Tibial nerve (tissue), 4 donors: ENCODE measurements around the gene SYNPO. TPM values are rescaled to one million over a fixed set of nuclear protein-coding genes. Genes with fewer than 3 reads are reported as not detected.

Experiments
- DNase-seq, 2 donors: peaks; one replicate each; pipeline ENCODE4 v3.0.0-alpha.2; 2019; ENCODE audit warnings: low spot score in 2 of 2
- H3K27ac ChIP-seq, 4 donors: fragments of 200-600 bp; sonication (generic) in 3 of 4; one replicate each; pipeline ENCODE4 v1.5.1; 2017 to 2019; ENCODE audit warnings: mild to moderate bottlenecking in 1 of 4
- H3K27me3 ChIP-seq, 2 donors: fragments of 200-600 bp; sonication (generic) in 1 of 2; one replicate each; pipeline versions ENCODE4 v1.5.1 to v1.6.0; 2017 to 2019
- H3K36me3 ChIP-seq, 3 donors: fragments of 200-600 bp; sonication (generic); one replicate each; pipeline ENCODE4 v1.5.1; 2018 to 2019
- H3K4me1 ChIP-seq, 4 donors: fragments of 200-600 bp; sonication (generic) in 3 of 4; one replicate each; pipeline ENCODE4 v1.5.1; 2017 to 2019
- H3K4me3 ChIP-seq, 4 donors: fragments of 200-600 bp; sonication (generic) in 3 of 4; one replicate each; pipeline ENCODE4 v1.5.1; 2017 to 2019; ENCODE audit warnings: mild to moderate bottlenecking in 1 of 4, moderate library complexity in 1 of 4
- H3K9me3 ChIP-seq, 4 donors: fragments of 200-600 bp; sonication (generic) in 3 of 4; one replicate each; pipeline ENCODE4 v1.5.1; 2017 to 2019
- EP300 ChIP-seq, 2 donors: sonication (generic); formaldehyde crosslinking; IDR thresholded peaks; one replicate each; pipeline ENCODE4 v1.6.1; 2017; ENCODE audit warnings: antibody characterized with exemption in 2 of 2, mild to moderate bottlenecking in 1 of 2
- POLR2A ChIP-seq, 2 donors: fragments of 450-650 bp; IDR thresholded peaks; one replicate each; pipeline ENCODE4 v1.6.1; 2017; ENCODE audit warnings: antibody characterized with exemption in 2 of 2, mild to moderate bottlenecking in 2 of 2, moderate library complexity in 2 of 2
- WGBS, 2 donors: methylation state at CpG; one replicate each; pipeline ENCODE4 v1.1.5; 2018; 5-methylcytosine and 5-hydroxymethylcytosine counted together
- total RNA-seq, 4 donors: library from RNA; depleted of rRNA; stranded (reverse); fragments of >200 nt; gene quantifications; one replicate each; pipeline ENCODE4 v1.1.0, GENCODE V29; 2016
- TF ChIP-seq, protein P1 (sequence below), 5 experiments: fragments of 200-600 bp in 3 of 5; fragments of 450-650 bp in 2 of 5; sonication (generic) in 3 of 5; IDR thresholded peaks; one replicate each; pipeline ENCODE4 v1.5.1; 2016 to 2019; ENCODE audit warnings: antibody characterized with exemption in 5 of 5, mild to moderate bottlenecking in 3 of 5, moderate library complexity in 2 of 5

The SYNPO gene
- total RNA-seq, 4 donors from 2014 or later, result 58.4 to 71.5 (median 63.5) TPM

DNA sequence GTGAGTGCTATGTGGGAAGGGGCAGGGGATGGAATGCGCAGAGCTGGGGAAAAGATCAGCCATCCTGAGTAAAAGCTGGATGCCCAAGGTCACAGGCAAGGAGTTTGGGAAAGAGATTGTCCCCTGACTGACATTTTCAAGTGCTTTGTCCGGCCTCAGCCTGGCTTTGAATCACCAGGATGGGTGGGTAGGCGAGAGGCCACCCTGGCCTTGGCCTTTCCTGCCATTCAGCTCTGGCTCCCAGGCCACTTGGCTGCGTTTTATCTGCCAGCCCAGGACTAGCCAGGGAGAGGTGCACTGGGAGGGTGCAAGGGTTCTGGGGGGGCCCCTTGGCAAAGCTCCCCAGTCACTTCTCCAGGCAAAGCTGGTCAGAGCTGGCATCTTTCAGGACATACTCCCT lies 37.4 kb upstream of the SYNPO start:
- no peak for DNase-seq
- 48 to 67% methylated on average over 4 of the region's 4 CpGs for WGBS, 2 donors
- Histone ChIP-seq H3K27me3 (no peaks in the 10 kb centered on the region), H3K4me3 (no peak overlapping the region), H3K27ac (peak overlapping the region in 2 of 4 donors; percentile 16 to 20), H3K9me3 (no peaks in the 10 kb centered on the region), H3K36me3 (no peaks in the 10 kb centered on the region), H3K4me1 (peaks cover 0 to 26% (median 13%) of the 10 kb centered on the region in 4 donors)
- TF ChIP-seq EP300 (IDR thresholded peaks at IDR 0.05) (no peak), POLR2A (IDR thresholded peaks at IDR 0.05) (no peak)
- TF ChIP-seq, protein P1, sequence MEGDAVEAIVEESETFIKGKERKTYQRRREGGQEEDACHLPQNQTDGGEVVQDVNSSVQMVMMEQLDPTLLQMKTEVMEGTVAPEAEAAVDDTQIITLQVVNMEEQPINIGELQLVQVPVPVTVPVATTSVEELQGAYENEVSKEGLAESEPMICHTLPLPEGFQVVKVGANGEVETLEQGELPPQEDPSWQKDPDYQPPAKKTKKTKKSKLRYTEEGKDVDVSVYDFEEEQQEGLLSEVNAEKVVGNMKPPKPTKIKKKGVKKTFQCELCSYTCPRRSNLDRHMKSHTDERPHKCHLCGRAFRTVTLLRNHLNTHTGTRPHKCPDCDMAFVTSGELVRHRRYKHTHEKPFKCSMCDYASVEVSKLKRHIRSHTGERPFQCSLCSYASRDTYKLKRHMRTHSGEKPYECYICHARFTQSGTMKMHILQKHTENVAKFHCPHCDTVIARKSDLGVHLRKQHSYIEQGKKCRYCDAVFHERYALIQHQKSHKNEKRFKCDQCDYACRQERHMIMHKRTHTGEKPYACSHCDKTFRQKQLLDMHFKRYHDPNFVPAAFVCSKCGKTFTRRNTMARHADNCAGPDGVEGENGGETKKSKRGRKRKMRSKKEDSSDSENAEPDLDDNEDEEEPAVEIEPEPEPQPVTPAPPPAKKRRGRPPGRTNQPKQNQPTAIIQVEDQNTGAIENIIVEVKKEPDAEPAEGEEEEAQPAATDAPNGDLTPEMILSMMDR (IDR thresholded peaks at IDR 0.05), result no peak

DNA sequence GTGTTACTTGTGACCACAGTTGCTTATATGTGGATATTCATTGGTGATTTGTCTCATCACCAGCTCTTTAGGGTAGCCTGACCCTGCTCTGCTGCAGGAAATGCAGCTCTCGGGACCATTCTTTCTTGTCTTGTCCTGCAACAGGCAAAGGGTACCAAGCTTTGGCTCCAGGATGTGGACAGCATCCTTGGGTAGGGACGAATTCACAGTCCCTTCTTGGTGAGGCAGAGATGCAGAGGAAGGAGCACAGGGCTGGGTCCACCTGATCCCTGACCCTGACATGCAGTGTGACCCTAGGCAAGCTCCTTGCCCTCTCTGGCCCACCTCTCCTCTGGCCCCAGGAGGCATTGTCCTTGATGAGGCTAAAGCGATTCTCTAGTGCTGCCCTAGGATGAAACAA lies 37.0 kb upstream of the SYNPO start:
- TF ChIP-seq, protein P1 (IDR thresholded peaks at IDR 0.05), result no peak
- TF ChIP-seq POLR2A (IDR thresholded peaks at IDR 0.05) (no peak), EP300 (IDR thresholded peaks at IDR 0.05) (no peak)
- Histone ChIP-seq H3K27ac (peak overlapping the region in 2 of 4 donors; percentile 16 to 20), H3K4me1 (peaks cover 0 to 26% (median 13%) of the 10 kb centered on the region in 4 donors), H3K4me3 (no peak overlapping the region), H3K27me3 (no peaks in the 10 kb centered on the region), H3K9me3 (no peaks in the 10 kb centered on the region), H3K36me3 (no peaks in the 10 kb centered on the region)
- whole genome bisulfite sequencing, 2 donors, result 80 to 82% methylated on average over 3 of the region's 3 CpGs
- no peak for DNase-seq

DNA sequence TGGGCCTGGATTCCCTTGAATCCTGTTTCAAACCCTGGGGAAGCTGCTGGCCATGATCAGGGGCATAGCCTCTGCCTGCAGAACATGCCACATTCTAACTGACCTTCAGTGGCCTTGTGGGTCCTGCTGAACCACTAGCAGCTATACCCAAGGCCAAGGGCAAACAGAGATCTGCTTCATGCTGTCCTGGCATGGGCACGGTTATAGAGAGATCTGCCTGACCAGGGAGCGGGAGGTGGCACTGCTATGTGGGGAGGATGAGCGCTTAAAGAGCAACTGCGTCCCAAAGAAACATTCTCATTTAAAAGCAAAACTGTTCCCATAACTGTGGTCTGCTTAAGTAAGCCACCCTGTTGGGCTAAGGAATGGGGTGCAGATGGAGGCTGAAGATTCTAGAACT lies 36.5 kb upstream of the SYNPO start:
- Histone ChIP-seq H3K27me3 (no peaks in the 10 kb centered on the region), H3K27ac (no peak overlapping the region), H3K4me3 (no peak overlapping the region), H3K4me1 (peaks cover 0 to 26% (median 13%) of the 10 kb centered on the region in 4 donors), H3K9me3 (no peaks in the 10 kb centered on the region), H3K36me3 (no peaks in the 10 kb centered on the region)
- 79 to 86% methylated on average over 4 of the region's 4 CpGs for WGBS, 2 donors
- TF ChIP-seq, protein P1 (IDR thresholded peaks at IDR 0.05), result no peak
- no peak for DNase-seq

DNA sequence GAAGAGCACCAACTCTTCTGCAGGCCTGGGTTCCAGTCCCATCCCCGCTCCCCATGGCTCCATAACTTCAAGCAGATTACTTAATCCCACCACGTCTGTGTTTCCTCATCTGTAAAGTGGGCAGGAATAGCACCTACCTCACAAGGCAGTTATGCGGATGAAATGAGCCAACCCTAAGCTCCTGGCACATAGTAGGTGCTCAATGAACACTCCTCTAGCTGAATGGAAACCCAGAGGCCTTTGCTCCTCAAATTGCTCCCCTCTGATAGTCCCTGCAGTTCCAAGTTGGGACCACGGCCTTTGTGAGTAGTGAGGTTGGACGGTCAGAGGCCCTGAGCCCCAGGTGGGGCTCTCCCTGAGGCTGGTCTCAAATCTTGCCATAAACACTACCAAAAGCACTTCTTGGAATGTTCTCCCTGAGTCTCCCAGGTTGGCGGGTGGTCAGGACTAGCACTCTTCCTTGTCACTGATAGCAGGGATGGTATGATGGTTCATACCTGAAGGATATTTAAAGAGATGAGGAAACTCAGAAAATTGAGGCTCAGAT lies 35.5 kb upstream of the SYNPO start:
- Histone ChIP-seq H3K36me3 (no peaks in the 10 kb centered on the region), H3K27ac (no peak overlapping the region), H3K9me3 (no peaks in the 10 kb centered on the region), H3K27me3 (no peaks in the 10 kb centered on the region), H3K4me3 (no peak overlapping the region), H3K4me1 (peaks cover 0 to 24% (median 9%) of the 10 kb centered on the region in 4 donors)
- DNase-seq, result no peak
- TF ChIP-seq, protein P1 (IDR thresholded peaks at IDR 0.05), result no peak
- TF ChIP-seq EP300 (IDR thresholded peaks at IDR 0.05) (no peak), POLR2A (IDR thresholded peaks at IDR 0.05) (no peak)
- 81 to 92% methylated on average over 6 of the region's 6 CpGs for WGBS, 2 donors

DNA sequence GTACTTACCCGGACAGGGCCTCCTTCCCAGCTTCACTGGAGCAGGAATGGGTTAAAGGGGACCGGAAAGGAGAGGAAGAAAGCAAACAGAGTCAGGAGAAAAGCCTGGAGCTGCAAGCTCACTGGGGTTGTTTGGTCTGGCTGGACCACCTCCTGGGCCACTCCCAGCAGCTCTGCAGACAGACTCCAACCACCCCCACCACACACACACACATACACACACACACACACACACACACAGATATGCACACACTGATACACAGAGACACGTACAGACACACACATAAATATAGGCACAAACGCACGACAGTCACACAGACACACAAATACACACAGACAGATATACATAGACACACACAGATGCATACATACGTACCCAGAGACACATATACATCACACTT lies 34.9 kb upstream of the SYNPO start:
- TF ChIP-seq, protein P1 (IDR thresholded peaks at IDR 0.05), result no peak
- TF ChIP-seq POLR2A (IDR thresholded peaks at IDR 0.05) (no peak), EP300 (IDR thresholded peaks at IDR 0.05) (no peak)
- no peaks in the 10 kb centered on the region for H3K36me3 ChIP-seq
- peaks cover 0 to 24% (median 4%) of the 10 kb centered on the region in 4 donors for H3K4me1 ChIP-seq
- no peak for DNase-seq
- no peak overlapping the region for H3K27ac ChIP-seq
- WGBS, 2 donors, result 47 to 52% methylated on average over 6 of the region's 6 CpGs
- no peaks in the 10 kb centered on the region for H3K27me3 ChIP-seq
- no peak overlapping the region for H3K4me3 ChIP-seq
- H3K9me3 ChIP-seq, result no peaks in the 10 kb centered on the region
